Sigmoid colon (tissue), 4 donors: ENCODE data around the gene CD81.

Experiments used
- EP300 ChIP-seq, 4 donors: sonication (generic); formaldehyde crosslinking; IDR thresholded peaks; one replicate each; pipeline ENCODE4 v1.6.1; 2017; ENCODE audit warnings: antibody characterized with exemption in 4 of 4
- POLR2A ChIP-seq, 2 donors: fragments of 450-650 bp; IDR thresholded peaks; one replicate each; pipeline ENCODE4 v1.6.1; 2016; ENCODE audit warnings: antibody characterized with exemption in 2 of 2, mild to moderate bottlenecking in 2 of 2, moderate library complexity in 2 of 2
- POLR2AphosphoS5 ChIP-seq, 4 donors: sonication (generic); formaldehyde crosslinking; IDR thresholded peaks; one replicate each; pipeline ENCODE4 v1.6.1; 2017; ENCODE audit warnings: antibody characterized with exemption in 4 of 4
- TF ChIP-seq, protein P1 (sequence below), 4 experiments: fragments of 450-650 bp in 3 of 4; fragments of 200-600 bp in 1 of 4; IDR thresholded peaks; one replicate each; pipeline ENCODE4 v1.5.1; 2016 to 2019; ENCODE audit warnings: antibody characterized with exemption in 4 of 4, mild to moderate bottlenecking in 3 of 4, moderate library complexity in 2 of 4

DNA sequence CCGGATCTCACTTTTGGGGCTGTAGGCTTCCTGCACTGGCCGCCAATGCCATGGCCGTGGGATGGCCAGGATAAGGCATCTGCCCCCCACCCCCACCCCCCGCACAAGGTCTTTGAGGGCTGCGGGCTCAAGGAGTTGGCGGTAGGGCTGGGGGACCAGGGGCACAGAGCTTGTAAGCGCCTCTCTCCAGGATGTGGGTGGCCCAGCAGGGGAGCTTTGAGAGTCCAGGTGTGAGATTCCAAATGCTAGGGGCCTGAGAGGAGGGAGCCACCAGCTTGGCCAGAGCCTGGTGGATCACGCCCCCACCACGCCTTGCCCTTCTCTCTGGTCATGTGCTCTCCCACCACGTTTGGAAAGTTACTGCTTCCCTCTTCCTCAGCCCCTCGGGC is 5.0 kb downstream of the CD81 start:
- TF ChIP-seq POLR2A (IDR thresholded peaks at IDR 0.05), result no peak
- TF ChIP-seq, protein P1, sequence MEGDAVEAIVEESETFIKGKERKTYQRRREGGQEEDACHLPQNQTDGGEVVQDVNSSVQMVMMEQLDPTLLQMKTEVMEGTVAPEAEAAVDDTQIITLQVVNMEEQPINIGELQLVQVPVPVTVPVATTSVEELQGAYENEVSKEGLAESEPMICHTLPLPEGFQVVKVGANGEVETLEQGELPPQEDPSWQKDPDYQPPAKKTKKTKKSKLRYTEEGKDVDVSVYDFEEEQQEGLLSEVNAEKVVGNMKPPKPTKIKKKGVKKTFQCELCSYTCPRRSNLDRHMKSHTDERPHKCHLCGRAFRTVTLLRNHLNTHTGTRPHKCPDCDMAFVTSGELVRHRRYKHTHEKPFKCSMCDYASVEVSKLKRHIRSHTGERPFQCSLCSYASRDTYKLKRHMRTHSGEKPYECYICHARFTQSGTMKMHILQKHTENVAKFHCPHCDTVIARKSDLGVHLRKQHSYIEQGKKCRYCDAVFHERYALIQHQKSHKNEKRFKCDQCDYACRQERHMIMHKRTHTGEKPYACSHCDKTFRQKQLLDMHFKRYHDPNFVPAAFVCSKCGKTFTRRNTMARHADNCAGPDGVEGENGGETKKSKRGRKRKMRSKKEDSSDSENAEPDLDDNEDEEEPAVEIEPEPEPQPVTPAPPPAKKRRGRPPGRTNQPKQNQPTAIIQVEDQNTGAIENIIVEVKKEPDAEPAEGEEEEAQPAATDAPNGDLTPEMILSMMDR (IDR thresholded peaks at IDR 0.05), result no peak
- no peak for TF ChIP-seq POLR2AphosphoS5 (IDR thresholded peaks at IDR 0.05)
- TF ChIP-seq EP300 (IDR thresholded peaks at IDR 0.05), result no peak
